WERI-Rb-1 (cell line): ENCODE measurements around the gene C5orf47.

ENCODE experiments used
- DNase-seq: peaks from one replicate; pipeline ENCODE4 v3.0.0-alpha.2; 2020
- H3K27ac ChIP-seq: fragments of 250-450 bp; sonication (Bioruptor Pico); 2 replicates; pipeline ENCODE4 v1.5.1; 2020; ENCODE audit warnings: mild to moderate bottlenecking, moderate library complexity
- H3K27me3 ChIP-seq: fragments of 250-450 bp; sonication (Bioruptor Pico); 2 replicates; pipeline ENCODE4 v1.5.1; 2021; ENCODE audit warnings: mild to moderate bottlenecking, low read depth, moderate library complexity; ENCODE audit not compliant: insufficient read depth, severe bottlenecking
- H3K36me3 ChIP-seq: fragments of 250-450 bp; sonication (Bioruptor Pico); 2 replicates; pipeline ENCODE4 v1.5.1; 2020; ENCODE audit warnings: mild to moderate bottlenecking, moderate library complexity
- H3K4me3 ChIP-seq: 2 replicates; pipeline ENCODE4 v1.5.1; 2011; ENCODE audit warnings: low read depth, mild to moderate bottlenecking, control low read depth, low read length
- H3K9me3 ChIP-seq: fragments of 250-450 bp; sonication (Bioruptor Pico); 2 replicates; pipeline ENCODE4 v1.5.1; 2021; ENCODE audit warnings: mild to moderate bottlenecking, moderate library complexity; ENCODE audit not compliant: severe bottlenecking
- TF ChIP-seq, protein P1 (sequence below): IDR thresholded peaks from 2 replicates; pipeline ENCODE4 v1.5.1; 2011; ENCODE audit warnings: low read depth, mild to moderate bottlenecking, control low read depth, inconsistent platforms, low read length

C5orf47 gene

GRCh38 chr5:173945160-173945559, 43.8 kb upstream of the C5orf47 start:
- peaks cover 31% of the 10 kb centered on the region for H3K36me3 ChIP-seq
- no peak for DNase-seq
- TF ChIP-seq, protein P1, sequence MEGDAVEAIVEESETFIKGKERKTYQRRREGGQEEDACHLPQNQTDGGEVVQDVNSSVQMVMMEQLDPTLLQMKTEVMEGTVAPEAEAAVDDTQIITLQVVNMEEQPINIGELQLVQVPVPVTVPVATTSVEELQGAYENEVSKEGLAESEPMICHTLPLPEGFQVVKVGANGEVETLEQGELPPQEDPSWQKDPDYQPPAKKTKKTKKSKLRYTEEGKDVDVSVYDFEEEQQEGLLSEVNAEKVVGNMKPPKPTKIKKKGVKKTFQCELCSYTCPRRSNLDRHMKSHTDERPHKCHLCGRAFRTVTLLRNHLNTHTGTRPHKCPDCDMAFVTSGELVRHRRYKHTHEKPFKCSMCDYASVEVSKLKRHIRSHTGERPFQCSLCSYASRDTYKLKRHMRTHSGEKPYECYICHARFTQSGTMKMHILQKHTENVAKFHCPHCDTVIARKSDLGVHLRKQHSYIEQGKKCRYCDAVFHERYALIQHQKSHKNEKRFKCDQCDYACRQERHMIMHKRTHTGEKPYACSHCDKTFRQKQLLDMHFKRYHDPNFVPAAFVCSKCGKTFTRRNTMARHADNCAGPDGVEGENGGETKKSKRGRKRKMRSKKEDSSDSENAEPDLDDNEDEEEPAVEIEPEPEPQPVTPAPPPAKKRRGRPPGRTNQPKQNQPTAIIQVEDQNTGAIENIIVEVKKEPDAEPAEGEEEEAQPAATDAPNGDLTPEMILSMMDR: no peak
- no peak overlapping the region for H3K27ac ChIP-seq
- no peaks in the 10 kb centered on the region for H3K9me3 ChIP-seq
- no peak overlapping the region for H3K4me3 ChIP-seq
- H3K27me3 ChIP-seq: no peaks in the 10 kb centered on the region

DNA sequence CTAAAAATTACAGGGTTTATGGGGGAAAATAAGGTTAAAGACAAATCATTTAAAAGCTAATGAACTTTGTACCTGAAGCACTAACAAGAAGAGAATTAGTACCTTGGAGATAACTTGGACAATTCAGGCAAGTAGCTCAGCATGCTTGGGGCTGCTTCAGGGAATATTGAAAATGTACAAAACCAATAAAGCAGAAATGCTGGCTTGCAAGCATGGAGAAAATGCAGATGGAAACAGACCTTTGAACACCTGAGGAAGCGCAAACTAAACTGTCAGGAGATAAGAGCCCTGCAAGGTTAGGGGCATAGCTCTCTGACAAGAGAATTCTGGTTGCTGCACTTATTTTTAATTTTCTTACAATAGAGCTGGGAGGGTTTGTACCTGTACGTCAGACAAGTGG, 42.6 kb upstream of the C5orf47 start:
- H3K27ac ChIP-seq: no peak overlapping the region
- no peaks in the 10 kb centered on the region for H3K27me3 ChIP-seq
- H3K9me3 ChIP-seq: no peaks in the 10 kb centered on the region
- DNase-seq: no peak
- H3K4me3 ChIP-seq: no peak overlapping the region
- TF ChIP-seq, protein P1: no peak
- H3K36me3 ChIP-seq: peaks cover 43% of the 10 kb centered on the region

GRCh38 chr5:173950829-173951228, 38.1 kb upstream of the C5orf47 start:
- H3K9me3 ChIP-seq: no peaks in the 10 kb centered on the region

DNA sequence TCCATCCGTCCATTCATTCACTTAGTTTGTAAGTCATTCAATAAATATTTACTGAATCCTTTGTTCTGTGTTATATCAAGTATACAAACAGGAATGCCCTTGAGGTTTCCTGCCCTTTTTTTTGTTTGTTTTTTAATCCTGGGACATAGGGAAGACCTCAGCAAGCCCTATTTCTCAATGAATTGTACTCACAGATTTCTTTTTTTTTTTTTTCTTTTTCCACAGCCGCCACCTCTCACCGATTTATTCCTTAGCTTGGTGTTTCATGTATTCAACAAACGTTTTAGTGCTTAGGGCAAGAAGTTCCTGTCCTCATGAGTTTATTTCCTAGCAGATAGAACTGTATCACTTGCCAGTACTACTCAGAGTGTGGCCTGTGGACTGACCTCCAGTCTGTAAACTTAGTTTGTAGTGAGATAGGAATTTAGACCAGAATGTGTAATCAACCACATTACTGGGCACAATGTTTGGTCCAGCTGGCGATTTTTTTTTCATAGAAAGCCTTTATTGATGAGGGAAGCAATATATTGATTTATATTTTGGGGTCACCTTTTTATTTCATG, 35.4 kb upstream of the C5orf47 start:
- Histone ChIP-seq H3K9me3 (no peaks in the 10 kb centered on the region), H3K27me3 (no peaks in the 10 kb centered on the region), H3K4me3 (no peak overlapping the region), H3K36me3 (peaks cover 64% of the 10 kb centered on the region), H3K27ac (no peak overlapping the region)
- no peak for DNase-seq
- TF ChIP-seq, protein P1: no peak

More at GRCh38 chr5:173950829-173951228, 38.1 kb upstream of the C5orf47 start:
- Histone ChIP-seq H3K27me3 (no peaks in the 10 kb centered on the region), H3K36me3 (peaks cover 75% of the 10 kb centered on the region), H3K4me3 (no peak overlapping the region), H3K27ac (no peak overlapping the region)
- TF ChIP-seq, protein P1: no peak
- no peak for DNase-seq

GRCh38 chr5:173954671-173955521, 34.1 kb upstream of the C5orf47 start:
- Histone ChIP-seq H3K36me3 (peaks cover 62% of the 10 kb centered on the region), H3K27ac (no peak overlapping the region), H3K27me3 (no peaks in the 10 kb centered on the region), H3K9me3 (no peaks in the 10 kb centered on the region), H3K4me3 (no peak overlapping the region)
- no peak for DNase-seq
- TF ChIP-seq, protein P1: no peak
